GM04504 (cell line): ENCODE results near the gene MAP3K20.
"Not testable (repeated sequence)": the region's sequence is repeated elsewhere in the genome, so short reads cannot be mapped to it uniquely, and the experiment has no call there.

ENCODE experiments used
- DNase-seq: peaks from one replicate; pipeline ENCODE4 v3.0.0-alpha.2; 2012; ENCODE audit warnings: low read depth

Gene MAP3K20

GRCh38 chr2:173235947-173236803 is 160.5 kb downstream of the MAP3K20 start:
- DNase-seq: no peak

- DNase-seq: no peak
Measured at GRCh38 chr2:173238385-173238784, 162.7 kb downstream of the MAP3K20 start.

GRCh38 chr2:173238831-173239230 is 163.2 kb downstream of the MAP3K20 start:
- DNase-seq: no peak

DNA sequence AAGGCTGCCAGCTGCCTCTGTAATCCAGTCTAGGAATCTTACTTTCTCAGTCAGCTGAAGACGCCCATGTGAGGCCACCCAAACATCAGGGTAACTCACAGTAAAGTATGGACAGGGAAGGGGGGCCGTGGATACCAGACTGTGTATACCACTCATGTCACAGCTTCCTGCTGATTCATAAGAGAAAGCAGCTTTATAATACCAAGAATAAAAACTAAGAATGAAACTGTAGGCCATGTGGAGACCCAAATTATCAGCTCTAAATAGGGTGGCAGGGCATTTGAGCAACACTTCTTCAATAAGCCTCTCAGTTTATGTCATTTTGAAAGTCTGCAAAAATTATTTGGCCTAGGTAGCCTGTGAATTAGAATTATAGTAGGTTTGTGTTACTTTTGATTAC is 164.0 kb downstream of the MAP3K20 start:
- no peak for DNase-seq

DNA sequence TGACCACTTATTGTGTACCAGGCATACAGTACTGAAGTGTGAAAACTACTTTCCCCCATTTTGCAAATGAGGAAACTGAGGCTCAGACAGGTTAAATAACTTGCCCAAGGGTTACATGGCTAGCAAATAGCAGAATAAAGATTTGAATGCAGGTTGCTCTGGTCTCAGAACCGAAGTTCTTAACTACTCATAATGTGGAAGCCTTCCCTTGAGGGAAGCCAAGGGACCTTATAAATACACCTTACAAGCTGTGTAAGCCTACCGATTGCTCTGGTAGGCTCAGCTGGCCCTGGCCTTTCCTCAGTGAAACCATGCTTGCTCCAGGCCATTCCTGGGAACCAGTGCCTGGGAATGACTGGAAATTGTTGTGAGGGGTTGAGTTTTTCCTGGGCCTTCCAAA is 164.4 kb downstream of the MAP3K20 start:
- DNase-seq: no peak

- DNase-seq: no peak
Measured at GRCh38 chr2:173241643-173242042, 166.0 kb downstream of the MAP3K20 start.

GRCh38 chr2:173247156-173247555 is 171.5 kb downstream of the MAP3K20 start:
- DNase-seq: no peak

DNA sequence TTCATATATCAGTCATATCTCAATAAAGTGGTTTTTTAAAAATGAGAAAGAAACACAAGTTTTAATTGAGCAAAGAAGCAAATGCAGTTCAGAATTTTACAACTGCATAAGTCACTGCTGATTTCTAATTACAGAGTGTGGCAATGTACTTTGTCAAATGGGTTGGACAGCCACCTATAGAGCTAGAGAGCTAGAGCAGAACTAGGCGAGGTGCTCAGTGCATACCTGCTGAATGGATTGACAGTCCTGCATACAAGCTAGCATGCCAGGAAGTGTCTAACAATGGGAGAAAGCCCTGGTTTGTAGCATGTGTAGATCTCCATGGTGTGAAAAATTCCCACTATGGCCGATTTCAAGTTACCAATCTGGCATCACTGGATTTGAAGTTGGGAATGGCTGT is 172.7 kb downstream of the MAP3K20 start:
- DNase-seq: no peak

DNA sequence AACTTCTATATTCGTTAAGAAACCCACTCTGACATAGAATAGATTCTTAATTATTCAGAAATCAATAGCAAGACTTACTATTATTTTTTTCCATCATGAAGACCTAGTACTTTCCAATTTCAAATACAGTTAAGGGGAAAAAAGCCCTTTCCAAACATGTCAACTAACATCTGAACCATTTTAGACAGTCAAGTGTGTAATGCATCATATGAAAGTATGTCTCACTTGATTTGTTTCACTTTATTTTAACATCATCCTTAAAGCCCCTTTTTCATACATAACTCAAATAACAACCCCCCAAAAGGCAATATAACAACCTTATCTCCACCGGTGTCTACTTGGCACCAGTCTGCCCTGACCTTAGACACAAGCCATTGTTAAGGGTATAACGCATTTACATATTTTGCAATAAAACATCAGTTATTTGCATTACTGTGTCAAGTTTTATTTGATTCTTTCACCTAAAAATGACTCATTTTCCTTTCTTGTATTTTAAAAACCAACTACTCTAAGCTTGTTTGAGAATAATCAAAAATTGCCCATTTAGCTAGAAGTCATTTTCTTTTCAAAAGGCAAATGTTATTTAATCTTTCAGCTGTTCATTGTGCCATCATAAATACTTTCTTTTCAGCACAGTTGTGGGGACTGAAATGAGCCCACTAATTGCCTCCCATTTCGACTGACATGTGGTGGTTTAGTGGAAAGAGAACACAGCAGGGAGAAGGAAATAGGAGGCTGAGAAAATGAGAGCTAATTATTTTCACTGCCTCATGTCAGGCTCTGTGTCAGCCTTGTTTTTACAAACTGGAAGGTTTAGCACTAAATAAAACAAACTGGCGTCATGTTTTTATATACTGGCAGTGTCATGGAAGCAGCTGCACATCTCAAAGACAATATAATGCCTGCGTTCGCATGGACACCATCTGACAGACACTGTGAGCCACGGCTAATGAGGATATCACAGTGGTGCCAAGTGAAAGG is 174.3 kb downstream of the MAP3K20 start:
- DNase-seq: no peak

DNA sequence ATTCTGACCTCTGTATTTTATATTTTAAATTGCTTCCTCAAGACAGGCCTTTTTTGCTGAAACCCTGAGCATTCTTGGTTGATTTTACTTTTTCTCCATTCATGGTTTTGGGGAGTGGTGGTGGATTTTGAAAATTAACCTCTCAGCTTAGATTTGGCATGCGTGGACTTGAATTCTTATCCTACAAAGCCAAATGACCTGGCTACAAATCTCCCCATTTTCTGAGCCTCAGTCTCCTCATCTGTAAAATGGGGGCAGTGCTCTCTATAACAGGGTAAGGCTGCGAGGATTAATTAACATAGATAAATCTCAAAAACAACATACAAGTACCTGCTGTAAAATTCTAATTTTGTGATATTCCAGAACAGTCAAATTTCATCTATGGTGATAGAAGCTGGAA is 175.6 kb downstream of the MAP3K20 start:
- DNase-seq: no peak

GRCh38 chr2:173252581-173252980 is 176.9 kb downstream of the MAP3K20 start:
- DNase-seq: no peak

- DNase-seq: no peak
Measured at GRCh38 chr2:173254659-173255058, 179.0 kb downstream of the MAP3K20 start.

DNA sequence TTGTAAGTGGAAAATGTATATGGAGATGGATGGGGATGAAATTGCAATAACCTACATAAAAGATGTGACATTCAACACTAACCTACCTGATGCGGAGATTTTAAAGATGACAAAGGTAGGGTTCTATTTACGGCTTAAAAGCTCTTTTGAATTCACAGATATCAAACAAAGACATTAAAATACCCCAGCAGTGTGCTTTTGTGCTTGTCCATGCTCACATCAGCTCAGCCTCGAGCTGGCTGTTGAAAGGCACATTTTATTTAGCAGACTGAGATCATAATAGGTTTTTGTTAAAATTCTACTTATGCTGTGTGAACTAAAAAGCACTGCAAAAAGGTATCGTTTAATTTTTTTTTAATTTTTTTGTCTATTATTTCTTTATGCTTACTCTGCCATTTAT is 183.1 kb downstream of the MAP3K20 start:
- DNase-seq: no peak

- not testable (repeated sequence) for DNase-seq
Measured at GRCh38 chr2:173262356-173262755, 186.7 kb downstream of the MAP3K20 start.

DNA sequence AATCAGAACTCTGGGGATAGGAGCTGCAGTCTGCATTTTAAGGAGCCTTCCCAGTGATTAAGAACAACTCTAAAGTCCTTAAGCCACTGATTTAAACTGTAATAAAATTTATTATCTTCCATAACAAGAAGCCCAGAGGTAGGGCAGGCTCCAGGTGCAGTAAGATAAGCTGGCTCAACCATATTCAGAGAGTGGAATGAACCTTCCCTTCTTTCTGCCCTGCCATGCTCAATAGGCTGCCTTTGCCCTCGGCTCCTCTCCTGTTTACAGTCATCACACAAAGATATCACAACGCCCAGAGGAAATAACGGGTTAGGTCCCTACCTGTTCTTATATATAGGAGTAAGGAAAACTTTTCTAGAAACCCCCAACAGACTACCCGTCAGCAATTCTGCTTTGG is 188.5 kb downstream of the MAP3K20 start:
- no peak for DNase-seq

DNA sequence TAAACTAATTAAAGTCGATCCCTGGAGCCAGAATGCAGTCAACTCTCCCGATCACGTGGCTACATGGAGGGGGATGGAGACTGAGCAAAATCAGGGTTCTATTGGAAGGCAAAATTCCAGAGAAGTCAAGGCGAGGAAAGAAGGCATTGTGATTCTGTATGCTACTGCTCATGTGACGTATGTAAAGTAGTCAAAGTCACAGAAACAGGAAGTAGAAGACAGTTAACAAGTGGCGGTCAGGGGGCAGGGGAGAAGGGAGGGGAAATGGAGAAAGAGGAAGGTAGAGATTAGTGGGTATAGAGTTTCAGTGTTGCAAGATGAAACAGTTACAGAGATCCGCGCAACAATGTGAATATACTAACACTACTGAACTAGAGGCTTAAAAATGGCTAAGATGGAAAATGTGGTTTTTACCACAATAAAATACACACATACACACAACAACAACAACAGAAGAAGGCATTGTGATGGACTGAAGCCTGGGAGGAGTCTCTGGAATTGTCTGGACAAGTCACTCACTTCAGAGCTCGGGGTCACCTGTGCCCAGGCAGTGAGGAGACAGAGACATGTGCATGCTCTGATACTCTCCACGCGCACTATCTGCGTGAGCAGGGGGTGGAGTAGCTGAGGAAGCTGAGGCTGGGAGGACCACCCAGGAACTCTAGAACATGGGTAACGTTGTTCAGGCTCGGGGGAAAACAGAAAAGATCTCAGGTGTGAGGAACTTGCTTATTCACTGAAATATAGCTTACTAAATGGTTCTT is 189.1 kb downstream of the MAP3K20 start:
- DNase-seq: no peak

DNA sequence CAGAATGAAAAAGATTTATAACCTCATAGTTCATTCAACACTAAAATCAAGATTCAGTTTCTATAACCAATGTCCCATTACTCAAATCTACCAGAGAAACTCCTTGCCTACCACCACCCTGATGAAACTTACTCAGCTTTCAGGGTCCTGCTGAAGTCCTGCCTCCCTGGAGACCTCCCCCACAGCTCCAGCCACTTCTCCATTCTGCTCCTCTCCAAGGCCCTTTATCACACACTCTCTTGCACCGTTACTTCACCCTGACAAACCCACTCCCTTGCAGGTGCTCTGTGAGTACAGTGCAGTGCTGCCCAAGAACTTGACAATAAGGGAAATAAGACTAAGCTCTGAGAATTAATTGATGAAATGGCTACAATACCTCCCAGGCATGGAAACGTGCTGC is 195.5 kb downstream of the MAP3K20 start:
- no peak for DNase-seq

- no peak for DNase-seq
Measured at GRCh38 chr2:173271825-173272224, 196.2 kb downstream of the MAP3K20 start.

GRCh38 chr2:173272849-173273248 is 197.2 kb downstream of the MAP3K20 start:
- no peak for DNase-seq

GRCh38 chr2:173278794-173279526 is 203.3 kb downstream of the MAP3K20 start:
- no peak for DNase-seq

GRCh38 chr2:173279527-173279868 is 203.9 kb downstream of the MAP3K20 start:
- DNase-seq: no peak

- DNase-seq: no peak
Measured at GRCh38 chr2:173280853-173281252, 205.2 kb downstream of the MAP3K20 start.
